Measurements from ENCODE around the gene RTRAF.

- TF ChIP-seq REST (IDR thresholded peaks at IDR 0.05; ENCODE audit: unreplicated experiment) (no peak), NANOG (IDR thresholded peaks at IDR 0.05; ENCODE audit: borderline replicate concordance) (no peak), CTCF (conservative IDR thresholded peaks at IDR 0.05; ENCODE audit: low read depth in 2 of 2) (no peak), EZH2phosphoT487 (IDR thresholded peaks at IDR 0.05; ENCODE audit: unreplicated experiment) (no peak), POLR2AphosphoS5 (IDR thresholded peaks at IDR 0.05; ENCODE audit: low read depth) (no peak), EZH2 (IDR thresholded peaks at IDR 0.05; ENCODE audit: low read depth, unreplicated experiment) (no peak), CREB1 (CRISPR knock-in tag; IDR thresholded peaks at IDR 0.05; ENCODE audit: low read depth) (no peak), JUNB (IDR thresholded peaks at IDR 0.05; ENCODE audit: unreplicated experiment) (no peak), ZNF331 (CRISPR knock-in tag; IDR thresholded peaks at IDR 0.05; ENCODE audit: low read depth) (no peak), ETS1 (IDR thresholded peaks at IDR 0.05) (no peak), ZNF114 (CRISPR knock-in tag; IDR thresholded peaks at IDR 0.05) (no peak), STAT1 (IDR thresholded peaks at IDR 0.05; ENCODE audit: unreplicated experiment) (no peak)
Measured at GRCh38 chr14:52002542-52002941, 13.2 kb downstream of the RTRAF start.
